ENCODE measurements around the gene MUC4. TPM values are rescaled to one million over a fixed set of nuclear protein-coding genes. Genes with fewer than 3 reads are reported as not detected.
A peak's percentile ranks its signal among the peaks of the same experiment; 100 is the strongest.

MUC4 gene
- total RNA-seq = not detected
- total RNA-seq = 0 to 0.23 reads per million in 2 donors

GRCh38 chr3:195811756-195812155, at the start of gene MUC4:
MUC4 (minus strand) TSS chr3:195811929; CDS start chr3:195811817, 112 bp downstream.
- peaks cover 3% of the 10 kb centered on the region for H3K36me3 Mint-ChIP-seq (ENCODE audit: low read depth)
- no peak within 1 kb of the TSS for H3K27ac Mint-ChIP-seq
- H3K4me1 Mint-ChIP-seq = peaks cover 7% of the 10 kb centered on the region
- no peak for DNase-seq
- no peak within 1 kb of the TSS for H3K4me3 Mint-ChIP-seq
- H3K27me3 Mint-ChIP-seq = peaks cover 4% of the 10 kb centered on the region
- ATAC-seq = no peak
- no peaks in the 10 kb centered on the region for H3K9me3 ChIP-seq (ENCODE audit: control insufficient read depth, low read length, poor library complexity, severe bottlenecking)

GRCh38 chr3:195860456-195860855, 48.7 kb upstream of the MUC4 start:
- Mint-ChIP-seq H3K4me3 (no peak overlapping the region), H3K4me1 (peaks cover 3% of the 10 kb centered on the region), H3K27me3 (no peaks in the 10 kb centered on the region), H3K27ac (peak overlapping the region; percentile 32), H3K36me3 (ENCODE audit: low read depth) (peaks cover 2% of the 10 kb centered on the region)
- H3K9me3 ChIP-seq (ENCODE audit: control insufficient read depth, low read length, poor library complexity, severe bottlenecking) = no peaks in the 10 kb centered on the region
- ATAC-seq = no peak
- no peak for DNase-seq

GRCh38 chr3:195859846-195860411, 48.2 kb upstream of the MUC4 start:
- H3K27me3 Mint-ChIP-seq = no peaks in the 10 kb centered on the region
- ATAC-seq = no peak
- DNase-seq = no peak
- no peaks in the 10 kb centered on the region for H3K9me3 ChIP-seq (ENCODE audit: control insufficient read depth, low read length, poor library complexity, severe bottlenecking)
- no peak overlapping the region for H3K4me3 Mint-ChIP-seq
- peaks cover 3% of the 10 kb centered on the region for H3K4me1 Mint-ChIP-seq
- H3K36me3 Mint-ChIP-seq (ENCODE audit: low read depth) = peaks cover 2% of the 10 kb centered on the region
- peak overlapping the region; percentile 32 for H3K27ac Mint-ChIP-seq

- no peaks in the 10 kb centered on the region for H3K27me3 Mint-ChIP-seq
- DNase-seq = peak; percentile 55 to 72 (median 58)
- peaks cover under 1% of the 10 kb centered on the region for H3K36me3 Mint-ChIP-seq (ENCODE audit: low read depth)
- H3K4me3 Mint-ChIP-seq = peak overlapping the region; percentile 84
- H3K9me3 ChIP-seq (ENCODE audit: control insufficient read depth, low read length, poor library complexity, severe bottlenecking) = no peaks in the 10 kb centered on the region
- peaks cover 3% of the 10 kb centered on the region for H3K4me1 Mint-ChIP-seq
- peak overlapping the region; percentile 32 for H3K27ac Mint-ChIP-seq
- ATAC-seq = peak; percentile 73
These were observed 47.5 kb upstream of the MUC4 start for GRCh38 chr3:195859061-195859845.

GRCh38 chr3:195856410-195857084, 44.8 kb upstream of the MUC4 start:
- DNase-seq (no peak), ATAC-seq (no peak)
- H3K4me3 Mint-ChIP-seq = no peak overlapping the region
- H3K9me3 ChIP-seq (ENCODE audit: control insufficient read depth, low read length, poor library complexity, severe bottlenecking) = no peaks in the 10 kb centered on the region
- peaks cover 3% of the 10 kb centered on the region for H3K4me1 Mint-ChIP-seq
- H3K27ac Mint-ChIP-seq = no peak overlapping the region
- peaks cover 5% of the 10 kb centered on the region for H3K27me3 Mint-ChIP-seq
- no peaks in the 10 kb centered on the region for H3K36me3 Mint-ChIP-seq (ENCODE audit: low read depth)

GRCh38 chr3:195855471-195856409, 44.0 kb upstream of the MUC4 start:
- ATAC-seq (no peak), DNase-seq (no peak)
- no peak overlapping the region for H3K4me3 Mint-ChIP-seq
- no peaks in the 10 kb centered on the region for H3K9me3 ChIP-seq (ENCODE audit: control insufficient read depth, low read length, poor library complexity, severe bottlenecking)
- no peak overlapping the region for H3K27ac Mint-ChIP-seq
- peaks cover 7% of the 10 kb centered on the region for H3K4me1 Mint-ChIP-seq
- H3K36me3 Mint-ChIP-seq (ENCODE audit: low read depth) = no peaks in the 10 kb centered on the region
- peaks cover 6% of the 10 kb centered on the region for H3K27me3 Mint-ChIP-seq

- DNase-seq (no peak), ATAC-seq (no peak)
- Mint-ChIP-seq H3K4me1 (peaks cover 8% of the 10 kb centered on the region), H3K27me3 (peaks cover 6% of the 10 kb centered on the region), H3K4me3 (no peak overlapping the region), H3K36me3 (ENCODE audit: low read depth) (no peaks in the 10 kb centered on the region), H3K27ac (no peak overlapping the region)
- H3K9me3 ChIP-seq (ENCODE audit: control insufficient read depth, low read length, poor library complexity, severe bottlenecking) = no peaks in the 10 kb centered on the region
These were observed 43.0 kb upstream of the MUC4 start for GRCh38 chr3:195854628-195855294.

GRCh38 chr3:195853996-195854395, 42.3 kb upstream of the MUC4 start:
- ATAC-seq (no peak), DNase-seq (no peak)
- Mint-ChIP-seq H3K36me3 (ENCODE audit: low read depth) (no peaks in the 10 kb centered on the region), H3K27me3 (peaks cover 6% of the 10 kb centered on the region), H3K4me3 (no peak overlapping the region), H3K27ac (no peak overlapping the region), H3K4me1 (peaks cover 5% of the 10 kb centered on the region)
- no peaks in the 10 kb centered on the region for H3K9me3 ChIP-seq (ENCODE audit: control insufficient read depth, low read length, poor library complexity, severe bottlenecking)

- Mint-ChIP-seq H3K27me3 (peaks cover 6% of the 10 kb centered on the region), H3K27ac (no peak overlapping the region), H3K4me1 (peaks cover 5% of the 10 kb centered on the region), H3K36me3 (ENCODE audit: low read depth) (no peaks in the 10 kb centered on the region), H3K4me3 (no peak overlapping the region)
- DNase-seq = no peak
- no peak for ATAC-seq
- no peaks in the 10 kb centered on the region for H3K9me3 ChIP-seq (ENCODE audit: control insufficient read depth, low read length, poor library complexity, severe bottlenecking)
These were observed 41.3 kb upstream of the MUC4 start for GRCh38 chr3:195853036-195853435.

GRCh38 chr3:195850857-195851543, 39.3 kb upstream of the MUC4 start:
- no peaks in the 10 kb centered on the region for H3K9me3 ChIP-seq (ENCODE audit: control insufficient read depth, low read length, poor library complexity, severe bottlenecking)
- Mint-ChIP-seq H3K27me3 (peaks cover 6% of the 10 kb centered on the region), H3K4me3 (no peak overlapping the region), H3K4me1 (peaks cover 5% of the 10 kb centered on the region), H3K27ac (peak overlapping the region; percentile 32), H3K36me3 (ENCODE audit: low read depth) (no peaks in the 10 kb centered on the region)
- ATAC-seq (peak; percentile 100), DNase-seq (peak; percentile 63 to 83 (median 75))

- H3K27ac Mint-ChIP-seq = no peak overlapping the region
- H3K36me3 Mint-ChIP-seq (ENCODE audit: low read depth) = no peaks in the 10 kb centered on the region
- no peaks in the 10 kb centered on the region for H3K9me3 ChIP-seq (ENCODE audit: control insufficient read depth, low read length, poor library complexity, severe bottlenecking)
- peaks cover 7% of the 10 kb centered on the region for H3K4me1 Mint-ChIP-seq
- DNase-seq (no peak), ATAC-seq (no peak)
- H3K27me3 Mint-ChIP-seq = peaks cover 6% of the 10 kb centered on the region
- no peak overlapping the region for H3K4me3 Mint-ChIP-seq
These were observed 37.8 kb upstream of the MUC4 start for GRCh38 chr3:195849322-195850074.

Measured in T-helper 17 cell (primary cell).